ENCODE data around the gene GRIN1. TPM values are rescaled to one million over a fixed set of nuclear protein-coding genes. Genes with fewer than 3 reads are reported as not detected.

The GRIN1 gene
- polyA plus RNA-seq, 2 of the 4 experiments (the other 2 are of a cell fraction): 0.13 to 0.45 TPM

- no peak for TF ChIP-seq ZSCAN20 (CRISPR knock-in tag; IDR thresholded peaks at IDR 0.05)
- TF ChIP-seq RNF2 (IDR thresholded peaks at IDR 0.05; ENCODE audit: borderline replicate concordance, low read depth): no peak
- TF ChIP-seq HDAC2 (IDR thresholded peaks at IDR 0.05): no peak
- no peak for TF ChIP-seq NPAS2 (CRISPR knock-in tag; IDR thresholded peaks at IDR 0.05; ENCODE audit: borderline replicate concordance)
- TF ChIP-seq FOXS1 (CRISPR knock-in tag; IDR thresholded peaks at IDR 0.05): no peak
- TF ChIP-seq EP300 (IDR thresholded peaks at IDR 0.05): no peak
- no peak for TF ChIP-seq BHLHE40 (IDR thresholded peaks at IDR 0.05; ENCODE audit: low read depth, low read length)
- TF ChIP-seq HOXA7 (CRISPR knock-in tag; IDR thresholded peaks at IDR 0.05): no peak
Measured at GRCh38 chr9:137150617-137151457, 11.9 kb downstream of the GRIN1 start (continued).

- FAIRE-seq: no peak
- no peak overlapping the region for H3K4me3 ChIP-seq
- no peak for ATAC-seq
- WGBS (ENCODE audit: missing lambda C conversion rate): 79% methylated on average over 7 of the region's 7 CpGs
- H3K4me2 ChIP-seq: no peak overlapping the region
- H3K27ac ChIP-seq: no peak overlapping the region
- ChIA-PET POLR2A (no interaction called here), CTCF (interaction anchor here (1.3 kb wide), 1 partner anchor 16 kb away, joined by 4 read pairs; no protein-coding TSS in a partner anchor)
- peaks cover 25% of the 10 kb centered on the region; the same call in 1 of the 3 replicates for H3K4me1 ChIP-seq
- no peak for DNase-seq (ENCODE audit: low read depth in 1 of 2, low spot score in 1 of 2)
- TF ChIP-seq ZSCAN20 (CRISPR knock-in tag; IDR thresholded peaks at IDR 0.05): no peak
- TF ChIP-seq HOXB13 (CRISPR knock-in tag; IDR thresholded peaks at IDR 0.05; ENCODE audit: low read depth): no peak
- no peak for TF ChIP-seq POLR2AphosphoS2 (conservative IDR thresholded peaks at IDR 0.05; ENCODE audit: low read length)
- no peak for TF ChIP-seq NFE2L2 (conservative IDR thresholded peaks at IDR 0.05; ENCODE audit: low read length)
- no peak for TF ChIP-seq GATA3 (IDR thresholded peaks at IDR 0.05; ENCODE audit: borderline replicate concordance)
- TF ChIP-seq BHLHE40 (IDR thresholded peaks at IDR 0.05; ENCODE audit: low read depth, low read length): no peak
- no peak for TF ChIP-seq CHD2 (IDR thresholded peaks at IDR 0.05; ENCODE audit: low read length, partially characterized antibody)
- no peak for TF ChIP-seq PHF8 (IDR thresholded peaks at IDR 0.05; ENCODE audit: borderline replicate concordance, low read depth)
- H3K9me3 ChIP-seq: no peaks in the 10 kb centered on the region
Measured at GRCh38 chr9:137152844-137153405, 14.0 kb downstream of the GRIN1 start.

GRCh38 chr9:137156567-137157375, 17.8 kb downstream of the GRIN1 start:
- Histone ChIP-seq H3K4me3 (no peak overlapping the region), H3K27ac (no peak overlapping the region), H3K9me3 (no peaks in the 10 kb centered on the region), H3K4me2 (peak overlapping the region; percentile 39; the same call in 1 of the 3 replicates), H3K4me1 (peaks cover 20% of the 10 kb centered on the region; the same call in 2 of the 3 replicates)
- CTCF ChIA-PET: interaction anchor here (0.7 to 3.1 kb wide), 5 partner anchors 13 to 80 kb away, joined by 3 to 11 read pairs (median 3); partner anchors contain the start of genes LRRC26 and RNF224
- 57% methylated on average over 31 of the region's 65 CpGs for WGBS (ENCODE audit: missing lambda C conversion rate)
- POLR2A ChIA-PET: interaction anchor here (0.9 to 1.1 kb wide), 3 partner anchors 13 to 67 kb away, joined by 3 to 12 read pairs (median 3); partner anchors contain the start of gene LRRC26
- DNase-seq (ENCODE audit: low read depth in 1 of 2, low spot score in 1 of 2): peak in 1 of 2 experiments; percentile 58
- FAIRE-seq: no peak
- ATAC-seq: peak; percentile 19 to 62; a peak in 4 of 6 replicates
- TF ChIP-seq SREBF2 (IDR thresholded peaks at IDR 0.05): no peak
- TF ChIP-seq MYC (IDR thresholded peaks at IDR 0.05; ENCODE audit: borderline replicate concordance, low read length): no peak
- TF ChIP-seq BCL3 (IDR thresholded peaks at IDR 0.05): no peak
- TF ChIP-seq REST (IDR thresholded peaks at IDR 0.05): no peak
- TF ChIP-seq ZC3H11A (IDR thresholded peaks at IDR 0.05): no peak
- no peak for TF ChIP-seq PHF8 (IDR thresholded peaks at IDR 0.05; ENCODE audit: borderline replicate concordance, low read depth)
- no peak for TF ChIP-seq MAFK (IDR thresholded peaks at IDR 0.05; ENCODE audit: partially characterized antibody)
- no peak for TF ChIP-seq FOSL2 (IDR thresholded peaks at IDR 0.05)
- TF ChIP-seq FOSL2 (CRISPR knock-in tag; IDR thresholded peaks at IDR 0.05): no peak
- TF ChIP-seq RARB (CRISPR knock-in tag; IDR thresholded peaks at IDR 0.05): no peak
- TF ChIP-seq HMGXB4 (CRISPR knock-in tag; IDR thresholded peaks at IDR 0.05; ENCODE audit: borderline replicate concordance): no peak
- TF ChIP-seq EP300 (IDR thresholded peaks at IDR 0.05): no peak
- TF ChIP-seq MAZ (IDR thresholded peaks at IDR 0.05; ENCODE audit: borderline replicate concordance, low read depth, low read length): no peak
- TF ChIP-seq HOXB13 (CRISPR knock-in tag; IDR thresholded peaks at IDR 0.05; ENCODE audit: low read depth): no peak
- no peak for TF ChIP-seq JUNB (IDR thresholded peaks at IDR 0.05)
